ENCODE results near the gene MVD.

MVD gene

DNA sequence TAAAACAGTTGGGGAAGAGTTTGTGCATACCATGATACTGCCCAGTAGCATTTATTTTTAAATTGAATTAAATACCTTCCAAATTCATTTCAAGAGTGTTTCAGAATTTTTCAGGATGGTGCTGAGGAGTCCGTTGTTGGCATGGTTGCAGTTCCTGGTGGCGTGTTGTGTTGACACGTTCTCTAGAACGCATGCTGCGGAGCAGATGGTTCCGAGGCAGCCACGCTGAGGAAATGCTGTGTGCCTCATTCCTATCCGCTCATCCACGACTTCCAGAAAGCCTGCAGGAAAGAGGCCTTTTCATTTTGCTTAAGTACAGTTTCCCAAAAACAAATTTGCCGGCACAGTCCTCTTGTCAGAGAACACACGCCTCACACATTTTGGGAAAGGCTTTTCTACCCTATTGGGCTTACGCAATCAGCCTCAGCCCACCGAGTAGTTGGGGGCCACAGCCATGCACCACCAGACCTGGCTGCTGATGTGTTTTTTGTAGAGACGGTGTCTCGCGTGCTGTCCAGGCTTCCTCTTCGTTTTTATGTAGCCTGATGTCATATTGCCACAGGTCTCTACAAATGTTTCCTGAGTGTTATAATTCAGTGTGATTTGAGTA lies 56.6 kb downstream of the MVD start:
- no peak for DNase-seq (ENCODE audit: low spot score)

DNA sequence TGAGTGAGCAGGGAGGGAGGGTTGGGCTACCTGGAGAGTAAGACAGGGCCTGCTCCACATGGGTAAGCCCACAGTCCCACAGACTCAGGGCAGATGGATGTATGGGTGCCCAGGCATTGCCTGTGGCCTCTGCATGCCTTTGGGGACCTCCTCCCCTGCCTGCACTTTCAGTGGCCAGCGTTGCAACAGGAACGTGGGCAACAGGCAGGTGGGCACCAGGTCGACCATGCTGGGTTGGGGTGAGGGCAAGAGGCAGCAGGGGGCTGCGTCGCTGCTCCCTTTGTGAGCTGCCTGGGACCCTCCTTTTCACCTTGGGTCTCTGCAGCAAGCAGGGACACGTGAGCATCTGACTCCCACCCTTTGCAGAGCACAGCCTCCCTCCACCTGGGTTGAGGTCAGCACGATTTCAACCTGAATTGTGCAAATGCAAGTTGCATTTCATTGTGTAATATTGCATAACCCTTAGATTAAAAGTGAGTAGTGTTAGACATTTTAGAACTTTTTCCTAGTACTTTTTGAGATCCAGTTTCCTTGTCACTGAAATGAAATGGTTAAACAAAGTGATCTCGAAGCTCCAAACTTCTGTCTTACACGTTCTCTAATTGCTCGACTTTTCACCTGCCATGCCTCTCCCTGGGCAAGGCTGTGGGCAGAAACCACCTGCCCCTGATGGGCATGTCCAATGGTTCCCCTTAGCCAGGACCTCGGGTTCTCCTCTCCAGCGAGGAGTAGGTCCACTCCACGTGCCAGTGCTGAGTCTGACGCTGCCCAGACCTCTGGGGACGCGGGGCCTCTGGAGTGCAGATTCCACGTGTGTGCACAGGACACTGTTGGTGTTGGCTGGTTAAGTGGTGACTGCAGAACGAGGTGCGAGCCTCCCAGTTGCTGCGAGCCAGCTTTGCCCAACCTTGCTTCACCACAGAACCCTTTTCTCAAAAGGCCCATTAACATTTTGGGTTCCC lies 57.4 kb downstream of the MVD start:
- DNase-seq (ENCODE audit: low spot score), result no peak

- no peak for DNase-seq (ENCODE audit: low spot score)
These were observed 60.8 kb downstream of the MVD start for GRCh38 chr16:88602091-88602490.
